ENCODE data around the gene PCK2. TPM values are rescaled to one million over a fixed set of nuclear protein-coding genes. Genes with fewer than 3 reads are reported as not detected.

Gene PCK2
- total RNA-seq, 1 experiment from 2014 or later: 48.9 TPM

DNA sequence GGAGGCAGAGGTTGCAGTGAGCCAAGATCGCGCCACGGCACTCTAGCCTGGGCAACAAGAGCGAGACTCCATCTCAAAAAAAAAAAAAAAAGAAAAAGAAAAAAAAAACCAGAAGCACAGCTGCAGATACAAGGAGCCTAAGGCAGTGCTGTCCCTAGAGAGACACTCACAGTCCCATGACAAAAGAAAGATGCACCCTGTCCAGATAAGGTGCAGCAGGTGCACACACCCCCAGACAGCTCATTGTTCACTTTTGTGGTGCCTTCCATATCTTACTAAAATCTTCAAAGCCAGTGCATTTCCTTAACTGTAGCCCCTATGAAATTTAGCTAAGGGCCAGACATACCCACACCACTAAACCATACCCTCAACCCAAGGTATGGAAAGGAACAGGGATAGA, 28.3 kb downstream of the PCK2 start:
- no peak overlapping the region for H4K5ac ChIP-seq (ENCODE audit: insufficient read length, low read depth, low read length)
- no peak overlapping the region for H2AK5ac ChIP-seq (ENCODE audit: insufficient read length, low read length)
- H2AFZ ChIP-seq (ENCODE audit: low read length): no peak overlapping the region
- H3T11ph ChIP-seq (ENCODE audit: low read length): no peak overlapping the region
- no peak overlapping the region for H4K8ac ChIP-seq (replicated peaks; ENCODE audit: insufficient read length, low read depth, low read length)
- H3K4me2 ChIP-seq (ENCODE audit: insufficient read depth, insufficient read length, low read length): no peak overlapping the region
- no peak overlapping the region for H3K56ac ChIP-seq (ENCODE audit: insufficient read length, low read depth, low read length)
- H2BK120ac ChIP-seq (ENCODE audit: low read depth, low read length, poor library complexity, severe bottlenecking): no peak overlapping the region
- Mint-ChIP-seq H3K4me3 (no peak overlapping the region), H3K27ac (no peak overlapping the region), H3K4me1 (no peaks in the 10 kb centered on the region), H3K27me3 (ENCODE audit: low read depth) (no peaks in the 10 kb centered on the region), H3K9me3 (no peaks in the 10 kb centered on the region), H3K36me3 (ENCODE audit: insufficient read depth in 1 of 3, low read depth in 3 of 3) (peaks cover 24 to 64% (median 56%) of the 10 kb centered on the region in 3 experiments; a peak in 6 of 7 replicates)
- no peaks in the 10 kb centered on the region for H3K27me3 ChIP-seq (ENCODE audit: insufficient read depth, low read length)
- H3K27ac ChIP-seq (ENCODE audit: insufficient read length, low read depth, low read length): no peak overlapping the region
- no peak overlapping the region for H2BK20ac ChIP-seq (ENCODE audit: low read depth, low read length, poor library complexity, severe bottlenecking)
- no peak overlapping the region for H3K4ac ChIP-seq (ENCODE audit: low read depth, low read length)
- H3K9me3 ChIP-seq (ENCODE audit: control insufficient read depth, low read depth, low read length): no peaks in the 10 kb centered on the region
- H3K79me2 ChIP-seq (ENCODE audit: insufficient read depth, low read length): no peaks in the 10 kb centered on the region
- H3K14ac ChIP-seq (ENCODE audit: insufficient read depth, low read length): no peak overlapping the region
- H4K20me1 ChIP-seq (ENCODE audit: control insufficient read depth, insufficient read depth, insufficient read length): no peaks in the 10 kb centered on the region
- H3K23me2 ChIP-seq (ENCODE audit: insufficient read length, low read depth, low read length, poor library complexity, severe bottlenecking): no peaks in the 10 kb centered on the region
- H3K79me1 ChIP-seq (ENCODE audit: insufficient read depth, low read depth, low read length, poor library complexity, severe bottlenecking): no peaks in the 10 kb centered on the region
- H3K4me1 ChIP-seq (ENCODE audit: insufficient read depth, low read length): no peaks in the 10 kb centered on the region
- TF ChIP-seq, protein P1, sequence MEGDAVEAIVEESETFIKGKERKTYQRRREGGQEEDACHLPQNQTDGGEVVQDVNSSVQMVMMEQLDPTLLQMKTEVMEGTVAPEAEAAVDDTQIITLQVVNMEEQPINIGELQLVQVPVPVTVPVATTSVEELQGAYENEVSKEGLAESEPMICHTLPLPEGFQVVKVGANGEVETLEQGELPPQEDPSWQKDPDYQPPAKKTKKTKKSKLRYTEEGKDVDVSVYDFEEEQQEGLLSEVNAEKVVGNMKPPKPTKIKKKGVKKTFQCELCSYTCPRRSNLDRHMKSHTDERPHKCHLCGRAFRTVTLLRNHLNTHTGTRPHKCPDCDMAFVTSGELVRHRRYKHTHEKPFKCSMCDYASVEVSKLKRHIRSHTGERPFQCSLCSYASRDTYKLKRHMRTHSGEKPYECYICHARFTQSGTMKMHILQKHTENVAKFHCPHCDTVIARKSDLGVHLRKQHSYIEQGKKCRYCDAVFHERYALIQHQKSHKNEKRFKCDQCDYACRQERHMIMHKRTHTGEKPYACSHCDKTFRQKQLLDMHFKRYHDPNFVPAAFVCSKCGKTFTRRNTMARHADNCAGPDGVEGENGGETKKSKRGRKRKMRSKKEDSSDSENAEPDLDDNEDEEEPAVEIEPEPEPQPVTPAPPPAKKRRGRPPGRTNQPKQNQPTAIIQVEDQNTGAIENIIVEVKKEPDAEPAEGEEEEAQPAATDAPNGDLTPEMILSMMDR (conservative IDR thresholded peaks at IDR 0.05): no peak
- H3K18ac ChIP-seq (ENCODE audit: insufficient read length, low read depth, low read length): no peak overlapping the region
- no peak overlapping the region for H2BK15ac ChIP-seq (ENCODE audit: low read depth, low read length)
- no peak overlapping the region for H2BK12ac ChIP-seq (ENCODE audit: insufficient read length, low read depth, low read length)
- H3K23ac ChIP-seq (ENCODE audit: insufficient read length, low read depth, low read length): no peak overlapping the region
- H3K9ac ChIP-seq (ENCODE audit: extremely low read depth, insufficient read length, low read length): no peak overlapping the region
- no peak for DNase-seq
- no peak overlapping the region for H4K91ac ChIP-seq (ENCODE audit: insufficient read length, low read depth, low read length)
- no CpG with 5 or more reads among the region's 4 CpGs for WGBS (ENCODE audit: extremely low coverage, insufficient read length, low lambda C conversion rate)
- H2BK5ac ChIP-seq (ENCODE audit: insufficient read length, low read length): no peak overlapping the region

All from H9 (cell line).